ENCODE measurements around the gene HCLS1.

- TF ChIP-seq, protein P1, sequence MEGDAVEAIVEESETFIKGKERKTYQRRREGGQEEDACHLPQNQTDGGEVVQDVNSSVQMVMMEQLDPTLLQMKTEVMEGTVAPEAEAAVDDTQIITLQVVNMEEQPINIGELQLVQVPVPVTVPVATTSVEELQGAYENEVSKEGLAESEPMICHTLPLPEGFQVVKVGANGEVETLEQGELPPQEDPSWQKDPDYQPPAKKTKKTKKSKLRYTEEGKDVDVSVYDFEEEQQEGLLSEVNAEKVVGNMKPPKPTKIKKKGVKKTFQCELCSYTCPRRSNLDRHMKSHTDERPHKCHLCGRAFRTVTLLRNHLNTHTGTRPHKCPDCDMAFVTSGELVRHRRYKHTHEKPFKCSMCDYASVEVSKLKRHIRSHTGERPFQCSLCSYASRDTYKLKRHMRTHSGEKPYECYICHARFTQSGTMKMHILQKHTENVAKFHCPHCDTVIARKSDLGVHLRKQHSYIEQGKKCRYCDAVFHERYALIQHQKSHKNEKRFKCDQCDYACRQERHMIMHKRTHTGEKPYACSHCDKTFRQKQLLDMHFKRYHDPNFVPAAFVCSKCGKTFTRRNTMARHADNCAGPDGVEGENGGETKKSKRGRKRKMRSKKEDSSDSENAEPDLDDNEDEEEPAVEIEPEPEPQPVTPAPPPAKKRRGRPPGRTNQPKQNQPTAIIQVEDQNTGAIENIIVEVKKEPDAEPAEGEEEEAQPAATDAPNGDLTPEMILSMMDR (IDR thresholded peaks at IDR 0.05) = no peak
- TF ChIP-seq POLR2A (IDR thresholded peaks at IDR 0.05) = no peak
Measured at GRCh38 chr3:121658716-121659435, 1.8 kb downstream of the HCLS1 start.

Data from gastroesophageal sphincter (tissue), 3 donors.